Endothelial cell of umbilical vein (primary cell): ENCODE data around the gene GPHA2. TPM values are rescaled to one million over a fixed set of nuclear protein-coding genes. Genes with fewer than 3 reads are reported as not detected.

ENCODE experiments used
- BruUV-seq: library from RNA; stranded (reverse); fragments of 400-500 nt; replicated peaks from 2 replicates; lab custom pipeline; 2021; lab: Mats Ljungman, UMichigan
- CTCF ChIA-PET: fragments of 300-600, 350-600 bp; sonication (Branson Sonifier 250); formaldehyde crosslinking; loops from one replicate; lab custom pipeline; 2021; ENCODE audit warnings: antibody characterized with exemption, inconsistent platforms; lab: Charles Lee
- POLR2A ChIA-PET: fragments of 300-600, 350-600 bp; sonication (Branson Sonifier 250); formaldehyde crosslinking; loops from one replicate; lab custom pipeline; 2021; ENCODE audit warnings: antibody characterized with exemption, inconsistent platforms; lab: Charles Lee
- DNase-seq: peaks from one replicate; pipeline ENCODE4 v3.0.0-alpha.2; 2011; ENCODE audit warnings: low read depth, low spot score
- FAIRE-seq: peaks from 2 replicates; lab custom pipeline; 2011; peaks lifted over from hg19 to GRCh38; lab: Jason Lieb, UNC
- H2AFZ ChIP-seq: 2 replicates; pipeline ENCODE4 v1.6.0; 2012; ENCODE audit warnings: low read depth, low read length, control low read depth, inconsistent platforms
- H3K27ac ChIP-seq: 2 replicates; pipeline ENCODE4 v1.5.1; 2011; ENCODE audit warnings: low read depth, mild to moderate bottlenecking, control low read depth, low read length, moderate library complexity; ENCODE audit not compliant: insufficient read depth
- H3K27me3 ChIP-seq, 2 experiments: 2 replicates each; pipeline versions ENCODE4 v1.6.0 to v1.6.1; 2011; ENCODE audit warnings: low read length in 2 of 2, mixed read lengths in 1 of 2; ENCODE audit not compliant: control insufficient read depth in 2 of 2, insufficient read depth in 2 of 2
- H3K36me3 ChIP-seq, 2 experiments: 2 replicates in 1 of 2; 3 replicates in 1 of 2; pipeline ENCODE4 v1.5.1; 2011; ENCODE audit warnings: low read length in 2 of 2, mild to moderate bottlenecking in 1 of 2, moderate library complexity in 1 of 2; ENCODE audit not compliant: control insufficient read depth in 2 of 2, insufficient read depth in 2 of 2; ENCODE audit errors: extremely low read depth in 1 of 2
- H3K4me1 ChIP-seq: 3 replicates; pipeline ENCODE4 v1.5.1; 2011; ENCODE audit warnings: mild to moderate bottlenecking, low read length; ENCODE audit not compliant: control insufficient read depth, insufficient read depth; ENCODE audit errors: extremely low read depth
- H3K4me2 ChIP-seq: 2 replicates; pipeline ENCODE4 v1.6.1; 2011; ENCODE audit warnings: low read length, control low read depth, mixed read lengths; ENCODE audit not compliant: insufficient read depth
- H3K4me3 ChIP-seq, 3 experiments: fragments of 200-600 bp in 1 of 3; sonication (generic), shearing (Covaris generic) in 1 of 3; replicated peaks in 1 of 3; 2 replicates each; pipeline ENCODE4 v1.5.1; 2011 to 2016; ENCODE audit warnings: control low read depth in 3 of 3, low read length in 3 of 3, mild to moderate bottlenecking in 2 of 3, inconsistent platforms in 1 of 3, low read depth in 1 of 3, moderate library complexity in 1 of 3; ENCODE audit not compliant: insufficient read depth in 1 of 3
- H3K79me2 ChIP-seq: 2 replicates; pipeline ENCODE4 v1.6.0; 2012; ENCODE audit warnings: low read length, inconsistent platforms; ENCODE audit not compliant: control insufficient read depth, insufficient read depth
- H3K9ac ChIP-seq: replicated peaks from 2 replicates; pipeline ENCODE3; 2011; ENCODE audit warnings: low read length, control low read depth; ENCODE audit not compliant: insufficient read depth; ENCODE audit errors: extremely low read depth
- H3K9me1 ChIP-seq: replicated peaks from 3 replicates; pipeline ENCODE4 v1.6.0; 2011; ENCODE audit warnings: mild to moderate bottlenecking, low read length; ENCODE audit not compliant: control insufficient read depth, insufficient read depth; ENCODE audit errors: extremely low read depth
- H3K9me3 ChIP-seq: replicated peaks from 2 replicates; pipeline ENCODE4 v1.5.1; 2012; ENCODE audit warnings: low read length, inconsistent platforms; ENCODE audit not compliant: control insufficient read depth, insufficient read depth
- H4K20me1 ChIP-seq: replicated peaks from 2 replicates; pipeline ENCODE3; 2011; ENCODE audit warnings: mild to moderate bottlenecking, low read length; ENCODE audit not compliant: control insufficient read depth, insufficient read depth; ENCODE audit errors: extremely low read depth
- EZH2 ChIP-seq: IDR thresholded peaks from 2 replicates; pipeline ENCODE4 v1.6.1; 2012; ENCODE audit warnings: borderline replicate concordance, low read depth, mild to moderate bottlenecking, moderate library complexity, low read length, inconsistent platforms; ENCODE audit not compliant: severe bottlenecking
- FOS ChIP-seq: IDR thresholded peaks from 2 replicates; pipeline ENCODE4 v1.6.1; 2011; ENCODE audit warnings: mild to moderate bottlenecking, low read length, moderate library complexity, borderline replicate concordance; ENCODE audit not compliant: insufficient read depth
- GATA2 ChIP-seq: IDR thresholded peaks from 2 replicates; pipeline ENCODE4 v1.7.0; 2011; ENCODE audit warnings: low read depth, mild to moderate bottlenecking, moderate library complexity, mixed read lengths, low read length; ENCODE audit not compliant: insufficient read length, insufficient read depth
- JUN ChIP-seq: IDR thresholded peaks from 2 replicates; pipeline ENCODE4 v1.6.1; 2011; ENCODE audit warnings: borderline replicate concordance, low read depth; ENCODE audit not compliant: insufficient read length, insufficient read depth
- MAX ChIP-seq: IDR thresholded peaks from 2 replicates; pipeline ENCODE4 v1.6.1; 2011; ENCODE audit not compliant: insufficient read depth, insufficient read length
- MYC ChIP-seq: IDR thresholded peaks from one replicate; pipeline ENCODE4 v1.6.1; 2011; ENCODE audit warnings: mild to moderate bottlenecking, low read depth, low read length
- POLR2A ChIP-seq: IDR thresholded peaks from 2 replicates; pipeline ENCODE4 v1.6.1; 2012; ENCODE audit warnings: low read depth, mild to moderate bottlenecking, control low read depth, low read length
- POLR2AphosphoS5 ChIP-seq: IDR thresholded peaks from 2 replicates; pipeline ENCODE4 v1.6.1; 2012; ENCODE audit warnings: low read depth, mild to moderate bottlenecking, control low read depth, low read length, moderate library complexity; ENCODE audit not compliant: insufficient read depth
- dilution Hi-C: fragments of 300-500 bp; cut with MboI; formaldehyde crosslinking; loops from one replicate; pipeline ENCODE4 v1.15.0; 2019; ENCODE audit warnings: low sequenced_read_pairs; ENCODE audit not compliant: extremely low pct_ligation_motif_present
- intact Hi-C: fragments of 100-400 bp; cut with micrococcal nuclease; formaldehyde crosslinking; loops from one replicate; pipeline ENCODE4 v1.10.0; 2022
- polyA plus RNA-seq, 4 experiments: library from polyadenylated mRNA; depleted of rRNA in 3 of 4; stranded (reverse) in 3 of 4; unstranded in 1 of 4; fragments of >200 nt; gene quantifications; 2 replicates each; pipeline versions ENCODE4 v1.2.1 to v1.2.3, GENCODE V29; 2011 to 2012; ENCODE audit warnings: missing spikeins in 1 of 4
- total RNA-seq: library from RNA; stranded (reverse); gene quantifications from 2 replicates; pipeline ENCODE4 v1.2.3, GENCODE V29; 2021

Gene GPHA2
- total and polyA plus RNA-seq, 2 donors (not counting 3 experiments of a cell fraction or from before 2014, with no cell fraction given) = not detected

- H2AFZ ChIP-seq = no peak overlapping the region
- no peaks in the 10 kb centered on the region for H3K79me2 ChIP-seq
- no peak overlapping the region for H3K4me2 ChIP-seq
- H3K4me1 ChIP-seq = no peaks in the 10 kb centered on the region
- no peak overlapping the region for H3K9ac ChIP-seq
- TF ChIP-seq EZH2 (no peak), JUN (no peak), POLR2A (no peak), FOS (no peak), MYC (no peak), MAX (no peak), GATA2 (no peak), POLR2AphosphoS5 (no peak)
- no peak overlapping the region for H3K4me3 ChIP-seq
- DNase-seq = no peak
- H3K27ac ChIP-seq = no peak overlapping the region
- no peaks in the 10 kb centered on the region for H3K9me3 ChIP-seq
- intact Hi-C loops = no loop called here
- CTCF ChIA-PET = interaction anchor here (0.7 to 1.4 kb wide), 2 partner anchors 13 to 52 kb away, joined by 3 read pairs; no protein-coding TSS in a partner anchor
- dilution Hi-C loops = no loop called here
- peaks cover 0 to 39% of the 10 kb centered on the region in 2 experiments for H3K36me3 ChIP-seq
- H3K9me1 ChIP-seq = no peaks in the 10 kb centered on the region
- BruUV-seq = no TSS peak
- no peak for FAIRE-seq
- H3K27me3 ChIP-seq = no peaks in the 10 kb centered on the region
- POLR2A ChIA-PET = no interaction called here
- H4K20me1 ChIP-seq = no peaks in the 10 kb centered on the region
These were observed 35.4 kb downstream of the GPHA2 start for GRCh38 chr11:64900263-64900678.

GRCh38 chr11:64898541-64898940, 37.2 kb downstream of the GPHA2 start:
- no peak for FAIRE-seq
- POLR2A ChIA-PET = interaction anchor here (0.6 kb wide), 1 partner anchor 13 kb away, joined by 3 read pairs; no protein-coding TSS in a partner anchor

More at GRCh38 chr11:64898541-64898940, 37.2 kb downstream of the GPHA2 start:
- TF ChIP-seq MAX (no peak), JUN (no peak), FOS (no peak), GATA2 (no peak), POLR2A (no peak), EZH2 (no peak)
- dilution Hi-C loops (loop anchor here (10.0 kb wide), 1 partner anchor 54 kb away; the partner anchor contains the start of gene CDC42BPG), intact Hi-C loops (no loop called here)
- Histone ChIP-seq H4K20me1 (no peaks in the 10 kb centered on the region), H3K4me1 (no peaks in the 10 kb centered on the region), H2AFZ (no peak overlapping the region), H3K4me3 (no peak overlapping the region), H3K27me3 (no peaks in the 10 kb centered on the region), H3K4me2 (no peak overlapping the region), H3K9me1 (no peaks in the 10 kb centered on the region), H3K27ac (no peak overlapping the region), H3K9me3 (no peaks in the 10 kb centered on the region), H3K9ac (no peak overlapping the region), H3K79me2 (no peaks in the 10 kb centered on the region), H3K36me3 (peaks cover 0 to 40% of the 10 kb centered on the region in 2 experiments)
- DNase-seq = no peak
- CTCF ChIA-PET = interaction anchor here (0.8 to 0.9 kb wide), 2 partner anchors 11 to 55 kb away, joined by 3 to 5 read pairs; no protein-coding TSS in a partner anchor
- BruUV-seq = no TSS peak
